Retinal pigment epithelial cell (primary cell): ENCODE measurements around the gene ZNG1A.
"Not testable (repeated sequence)": the region's sequence is repeated elsewhere in the genome, so short reads cannot be mapped to it uniquely, and the experiment has no call there.

Experiments used
- DNase-seq: peaks from one replicate; pipeline ENCODE4 v3.0.0-alpha.2; 2010; ENCODE audit warnings: low read depth
- H3K4me3 ChIP-seq: 2 replicates; pipeline ENCODE4 v1.5.1; 2011; ENCODE audit warnings: mild to moderate bottlenecking, low read length, control low read depth, moderate library complexity
- TF ChIP-seq, protein P1 (sequence below): conservative IDR thresholded peaks from 2 replicates; pipeline ENCODE4 v1.5.1; 2011; ENCODE audit warnings: low read depth, low read length, control low read depth, inconsistent platforms

The ZNG1A gene

DNA sequence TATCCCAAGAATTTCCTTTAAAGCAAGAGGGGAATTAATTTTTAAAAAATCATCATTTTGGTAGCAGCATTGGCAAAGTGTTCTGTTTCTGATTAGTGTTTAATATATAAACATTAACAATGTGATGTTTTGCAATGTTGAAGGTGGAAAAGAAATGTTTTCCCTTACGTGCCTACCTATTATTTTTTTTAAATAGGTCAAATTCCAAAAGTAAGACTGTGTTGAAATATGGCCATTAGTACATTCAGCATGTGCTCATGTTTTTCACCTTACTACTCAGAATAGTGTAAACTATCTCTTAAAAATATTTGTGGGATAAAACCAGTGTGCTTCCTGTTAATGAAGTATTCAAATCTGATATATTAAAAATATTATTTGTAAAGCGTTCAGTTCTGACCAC lies 39.1 kb upstream of the ZNG1A start:
- no peak for DNase-seq
- TF ChIP-seq, protein P1, sequence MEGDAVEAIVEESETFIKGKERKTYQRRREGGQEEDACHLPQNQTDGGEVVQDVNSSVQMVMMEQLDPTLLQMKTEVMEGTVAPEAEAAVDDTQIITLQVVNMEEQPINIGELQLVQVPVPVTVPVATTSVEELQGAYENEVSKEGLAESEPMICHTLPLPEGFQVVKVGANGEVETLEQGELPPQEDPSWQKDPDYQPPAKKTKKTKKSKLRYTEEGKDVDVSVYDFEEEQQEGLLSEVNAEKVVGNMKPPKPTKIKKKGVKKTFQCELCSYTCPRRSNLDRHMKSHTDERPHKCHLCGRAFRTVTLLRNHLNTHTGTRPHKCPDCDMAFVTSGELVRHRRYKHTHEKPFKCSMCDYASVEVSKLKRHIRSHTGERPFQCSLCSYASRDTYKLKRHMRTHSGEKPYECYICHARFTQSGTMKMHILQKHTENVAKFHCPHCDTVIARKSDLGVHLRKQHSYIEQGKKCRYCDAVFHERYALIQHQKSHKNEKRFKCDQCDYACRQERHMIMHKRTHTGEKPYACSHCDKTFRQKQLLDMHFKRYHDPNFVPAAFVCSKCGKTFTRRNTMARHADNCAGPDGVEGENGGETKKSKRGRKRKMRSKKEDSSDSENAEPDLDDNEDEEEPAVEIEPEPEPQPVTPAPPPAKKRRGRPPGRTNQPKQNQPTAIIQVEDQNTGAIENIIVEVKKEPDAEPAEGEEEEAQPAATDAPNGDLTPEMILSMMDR = no peak
- H3K4me3 ChIP-seq = no peak overlapping the region

DNA sequence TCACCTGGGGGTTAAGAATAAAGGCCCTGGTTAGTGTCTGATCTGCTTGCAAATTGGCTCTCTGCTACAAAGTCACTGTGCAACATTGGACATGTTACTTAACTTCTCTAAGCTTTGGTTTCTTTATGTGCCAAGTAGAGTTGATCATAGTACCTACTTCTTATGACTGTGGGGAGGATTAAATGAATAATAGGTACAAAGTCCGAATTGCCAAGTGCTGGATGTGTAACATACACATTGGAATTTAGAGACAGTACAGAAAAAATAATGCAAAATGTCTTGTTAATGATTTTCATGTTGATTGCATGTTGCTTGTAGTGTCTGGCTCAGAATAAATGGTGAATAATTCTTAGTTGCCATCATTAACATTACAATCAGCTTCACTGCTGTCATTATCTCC lies 38.0 kb upstream of the ZNG1A start:
- no peak for DNase-seq
- TF ChIP-seq, protein P1 = no peak
- no peak overlapping the region for H3K4me3 ChIP-seq

DNA sequence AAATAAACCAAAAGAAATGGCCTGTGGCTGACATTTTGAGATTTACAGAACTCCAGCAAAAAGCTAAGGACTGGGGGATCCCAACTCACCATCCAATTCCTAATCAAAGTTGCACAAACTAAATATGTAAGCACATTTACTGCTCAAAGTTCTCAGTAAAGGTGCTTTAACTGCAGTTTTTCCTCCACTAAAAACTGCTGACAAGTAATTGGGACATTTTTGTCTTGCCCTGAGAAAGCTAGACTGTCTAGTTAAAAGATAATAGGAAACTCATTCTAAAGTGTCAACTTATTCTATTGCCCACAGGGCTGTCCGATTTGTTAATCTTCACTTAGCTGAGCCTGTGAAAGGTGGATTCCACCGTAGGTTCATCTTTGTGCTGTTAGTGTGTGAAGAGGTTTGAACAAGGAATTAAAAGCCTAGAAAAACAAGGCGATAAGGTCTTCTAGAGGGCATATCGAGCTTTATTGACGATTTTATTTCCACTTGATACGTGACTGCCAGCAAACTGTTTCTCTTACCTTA lies 36.8 kb upstream of the ZNG1A start:
- DNase-seq = no peak

DNA sequence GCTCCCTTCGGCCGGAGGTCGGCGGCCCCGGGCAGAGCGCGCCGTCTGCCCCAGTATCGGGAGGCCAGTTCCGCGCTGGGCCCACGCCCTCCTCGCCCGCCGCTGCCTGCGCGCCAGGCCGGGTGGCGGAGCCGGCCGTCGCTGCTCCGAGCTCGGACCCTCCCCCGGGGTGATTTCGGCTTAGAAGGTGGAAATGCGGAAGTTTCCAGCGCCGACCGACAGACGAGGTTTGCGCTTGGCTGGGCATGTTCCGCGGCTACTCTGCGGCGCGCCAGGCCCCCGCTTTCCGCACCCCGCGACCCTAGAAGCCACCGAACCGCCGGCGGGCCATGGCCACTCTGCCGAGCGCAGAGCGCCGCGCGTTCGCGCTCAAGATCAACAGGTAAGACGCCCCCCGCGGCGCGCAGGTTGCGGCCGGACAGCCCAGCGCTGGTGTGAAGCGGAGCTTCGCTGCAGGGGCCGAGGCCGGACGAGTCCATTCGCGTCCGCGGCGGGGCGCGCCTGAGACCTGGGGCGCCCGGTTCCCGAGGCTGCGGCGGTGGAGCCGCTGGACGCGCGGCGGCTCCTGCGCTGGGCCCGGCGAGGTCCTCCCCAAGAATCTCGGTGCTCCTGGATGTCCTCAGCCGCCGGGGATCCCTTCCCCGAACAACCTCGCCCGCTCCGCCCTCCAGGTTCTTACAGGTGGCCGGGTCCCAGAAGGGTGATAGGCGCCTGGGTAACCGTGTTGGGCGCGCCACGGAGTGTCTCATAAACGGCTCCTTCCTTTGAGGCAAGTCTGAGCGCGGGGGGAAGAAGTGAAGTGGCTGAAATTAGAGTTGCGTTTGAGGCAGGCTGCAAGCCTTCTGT lies 36.0 kb upstream of the ZNG1A start, which contains the start of gene DOCK8:
Gene DOCK8, plus strand, starts transcription at position 218 of the 846 bp plus-strand sequence. Its CDS starts 112 bp downstream, at position 330.
- peak within 1 kb of the TSS; percentile 61 for H3K4me3 ChIP-seq
- TF ChIP-seq, protein P1 = peak; percentile 36
- peak; percentile 23 for DNase-seq

More for the DNA sequence above, 36.8 kb upstream of the ZNG1A start:
- TF ChIP-seq, protein P1 = no peak
- peak overlapping the region; percentile 61 for H3K4me3 ChIP-seq

DNA sequence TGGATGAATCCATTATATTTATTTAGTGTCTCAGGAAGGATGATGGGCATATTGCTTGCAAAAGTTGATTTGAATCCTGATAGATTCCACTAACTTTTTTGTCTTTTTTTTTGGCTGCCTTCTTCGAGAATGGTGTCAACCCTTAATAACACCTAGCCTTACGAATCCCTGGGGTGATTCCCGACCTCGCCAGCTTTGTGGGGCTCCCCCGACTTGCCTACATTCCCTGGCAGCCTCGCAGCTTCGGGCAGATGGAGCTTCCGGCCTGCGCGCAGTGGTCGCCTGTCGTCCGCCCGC lies 35.4 kb upstream of the ZNG1A start:
- TF ChIP-seq, protein P1 = no peak
- peak overlapping the region; percentile 61 for H3K4me3 ChIP-seq
- DNase-seq = no peak

DNA sequence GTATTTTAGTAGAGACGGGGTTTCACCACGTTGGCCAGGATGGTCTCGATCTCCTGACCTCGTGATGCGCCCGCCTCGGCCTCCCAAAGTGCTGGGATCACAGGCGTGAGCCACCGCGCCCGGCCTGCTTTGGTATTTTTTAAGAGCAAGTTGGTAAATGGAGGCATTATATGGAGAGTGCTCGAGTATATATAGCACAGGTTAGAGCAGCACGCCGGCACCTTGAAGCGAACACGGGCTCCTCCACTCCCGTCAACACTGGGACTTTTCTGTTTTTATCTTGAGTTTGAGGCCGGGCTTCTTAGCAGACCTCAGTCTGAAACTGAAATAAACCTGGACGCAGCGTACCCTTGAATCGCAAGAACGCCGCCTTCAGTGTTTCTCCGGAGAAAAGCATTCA lies 35.0 kb upstream of the ZNG1A start:
- not testable (repeated sequence) for DNase-seq

DNA sequence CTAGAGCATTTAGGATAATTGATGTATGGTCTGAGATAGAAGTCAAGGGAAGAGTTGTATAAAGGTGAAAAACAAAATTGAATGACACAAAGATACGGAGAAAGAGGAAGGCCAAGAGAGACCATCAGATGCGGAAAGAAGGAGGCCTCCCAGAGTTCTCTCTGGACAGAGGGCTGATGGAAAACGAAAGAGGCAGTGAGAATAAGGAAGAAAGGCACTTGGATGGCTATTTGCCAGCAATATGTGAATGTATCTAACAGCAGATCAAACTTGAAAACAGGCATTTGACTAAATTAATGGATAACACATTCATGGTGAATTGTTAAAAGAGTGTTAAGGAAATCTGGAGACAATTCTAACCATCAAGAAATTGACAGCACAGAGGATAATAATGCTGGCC lies 33.4 kb upstream of the ZNG1A start:
- no peak for DNase-seq
- TF ChIP-seq, protein P1 = no peak
- no peak overlapping the region for H3K4me3 ChIP-seq

More for the DNA sequence above, 35.0 kb upstream of the ZNG1A start:
- not testable (repeated sequence) for H3K4me3 ChIP-seq
